Duodenal mucosa (tissue), 2 donors: ENCODE data around the gene TRIM9.

Experiments used
- H3K27ac ChIP-seq: one replicate; pipeline ENCODE4 v1.7.0; 2013; ENCODE audit warnings: low read depth, low read length
- H3K27me3 ChIP-seq, 2 donors: one replicate each; pipeline ENCODE4 v1.7.0; 2013; ENCODE audit warnings: low read length in 2 of 2, control low read depth in 1 of 2; ENCODE audit not compliant: insufficient read depth in 2 of 2, control insufficient read depth in 1 of 2
- H3K36me3 ChIP-seq, 2 donors: one replicate each; pipeline ENCODE4 v1.7.0; 2013; ENCODE audit warnings: low read length in 2 of 2, control low read depth in 1 of 2; ENCODE audit not compliant: insufficient read depth in 2 of 2, control insufficient read depth in 1 of 2
- H3K4me1 ChIP-seq, 2 donors: one replicate each; pipeline ENCODE4 v1.7.0; 2013; ENCODE audit warnings: low read length in 2 of 2, control low read depth in 1 of 2; ENCODE audit not compliant: insufficient read depth in 2 of 2, control insufficient read depth in 1 of 2
- H3K4me3 ChIP-seq, 2 donors: one replicate each; pipeline ENCODE4 v1.7.0; 2013; ENCODE audit warnings: low read length in 2 of 2, low read depth in 1 of 2
- H3K9ac ChIP-seq, 2 donors: one replicate each; pipeline ENCODE4 v1.7.0; 2013; ENCODE audit warnings: low read length in 2 of 2, low read depth in 1 of 2
- H3K9me3 ChIP-seq, 2 donors: one replicate each; pipeline ENCODE4 v1.7.0; 2013; ENCODE audit warnings: low read length in 2 of 2, control low read depth in 1 of 2; ENCODE audit not compliant: control insufficient read depth in 1 of 2

TRIM9 gene

DNA sequence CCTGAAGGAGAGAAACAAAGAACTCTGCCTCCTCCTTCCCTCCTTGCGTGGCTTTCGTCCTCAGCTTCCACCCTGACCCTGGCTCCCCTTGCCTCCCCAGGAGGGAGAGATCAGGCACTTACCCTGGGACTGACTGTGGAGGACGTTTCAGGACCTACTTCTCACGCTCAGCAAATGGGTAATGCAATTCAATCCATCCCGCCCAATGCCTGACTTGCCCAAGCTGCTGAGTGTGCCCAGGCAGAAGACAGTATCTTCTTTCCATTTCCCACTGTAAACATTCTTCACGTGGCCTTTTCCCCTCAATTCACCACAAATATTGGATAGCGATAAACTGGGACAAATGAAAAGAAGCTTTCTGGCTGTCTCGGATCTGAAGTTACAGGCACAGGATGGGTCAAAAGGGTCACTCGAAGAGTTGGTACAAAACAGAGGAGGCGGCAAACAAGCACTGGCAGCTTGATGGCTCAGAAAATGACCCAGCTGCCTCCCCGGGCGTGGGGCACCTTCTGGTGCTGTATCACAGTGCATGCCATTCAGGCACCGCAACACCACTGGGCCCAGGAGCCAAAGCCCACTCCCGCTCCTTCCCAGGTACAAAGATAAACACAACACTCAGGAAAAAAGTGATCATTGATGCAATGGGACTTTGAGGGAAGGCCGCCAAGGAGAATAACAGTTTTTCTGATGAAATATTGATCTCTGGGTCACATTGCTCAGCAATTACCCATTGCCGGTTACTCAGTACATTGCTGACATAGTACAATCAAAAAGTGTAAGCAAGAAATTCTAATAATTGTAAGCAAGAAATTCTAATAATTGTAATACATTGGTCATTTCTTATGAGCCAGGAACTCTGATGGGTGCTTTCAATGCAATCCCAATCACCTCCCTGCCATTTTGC is 65.8 kb downstream of the TRIM9 start:
- Histone ChIP-seq H3K9ac (no peak overlapping the region), H3K36me3 (no peaks in the 10 kb centered on the region), H3K27ac (no peak overlapping the region), H3K4me1 (no peaks in the 10 kb centered on the region), H3K9me3 (no peaks in the 10 kb centered on the region), H3K27me3 (peaks cover 0 to 4% of the 10 kb centered on the region in 2 donors), H3K4me3 (no peak overlapping the region)

GRCh38 chr14:51028361-51028760 is 66.5 kb downstream of the TRIM9 start:
- Histone ChIP-seq H3K4me3 (no peak overlapping the region), H3K27ac (no peak overlapping the region), H3K9me3 (no peaks in the 10 kb centered on the region), H3K36me3 (no peaks in the 10 kb centered on the region), H3K27me3 (peaks cover 0 to 4% of the 10 kb centered on the region in 2 donors), H3K4me1 (no peaks in the 10 kb centered on the region), H3K9ac (no peak overlapping the region)

- no peaks in the 10 kb centered on the region for H3K4me1 ChIP-seq
- H3K4me3 ChIP-seq: no peak overlapping the region
- H3K9ac ChIP-seq: no peak overlapping the region
- H3K27me3 ChIP-seq: peaks cover 0 to 4% of the 10 kb centered on the region in 2 donors
- H3K36me3 ChIP-seq: no peaks in the 10 kb centered on the region
- no peaks in the 10 kb centered on the region for H3K9me3 ChIP-seq
- no peak overlapping the region for H3K27ac ChIP-seq
These were observed 70.5 kb downstream of the TRIM9 start for GRCh38 chr14:51024377-51024776.

GRCh38 chr14:51023964-51024363 is 70.9 kb downstream of the TRIM9 start:
- H3K4me3 ChIP-seq: no peak overlapping the region
- no peaks in the 10 kb centered on the region for H3K36me3 ChIP-seq
- no peaks in the 10 kb centered on the region for H3K9me3 ChIP-seq
- no peak overlapping the region for H3K27ac ChIP-seq
- H3K4me1 ChIP-seq: no peaks in the 10 kb centered on the region
- no peak overlapping the region for H3K9ac ChIP-seq
- H3K27me3 ChIP-seq: peaks cover 0 to 4% of the 10 kb centered on the region in 2 donors

DNA sequence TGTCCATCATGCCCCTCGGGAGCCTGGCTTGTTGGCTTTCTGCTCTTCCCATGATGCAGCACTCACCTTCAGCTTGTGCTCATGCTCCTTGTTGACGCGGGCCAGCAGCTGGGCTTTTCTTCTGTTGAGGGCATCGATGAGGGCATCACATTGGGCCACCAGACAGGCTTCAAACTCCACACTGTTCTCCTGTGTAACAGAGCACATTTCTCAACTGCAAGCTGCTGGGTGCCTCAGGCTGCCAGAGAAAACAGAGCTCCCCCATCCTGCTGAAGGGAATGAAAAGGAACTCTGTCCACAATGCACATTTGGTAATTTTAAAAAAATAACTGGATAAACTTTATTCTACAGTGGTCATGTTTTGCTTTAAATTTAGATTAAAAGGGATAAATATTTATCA is 72.1 kb downstream of the TRIM9 start:
- no peak overlapping the region for H3K9ac ChIP-seq
- H3K27ac ChIP-seq: no peak overlapping the region
- peaks cover 0 to 4% of the 10 kb centered on the region in 2 donors for H3K27me3 ChIP-seq
- no peak overlapping the region for H3K4me3 ChIP-seq
- no peaks in the 10 kb centered on the region for H3K36me3 ChIP-seq
- no peaks in the 10 kb centered on the region for H3K4me1 ChIP-seq
- no peaks in the 10 kb centered on the region for H3K9me3 ChIP-seq

DNA sequence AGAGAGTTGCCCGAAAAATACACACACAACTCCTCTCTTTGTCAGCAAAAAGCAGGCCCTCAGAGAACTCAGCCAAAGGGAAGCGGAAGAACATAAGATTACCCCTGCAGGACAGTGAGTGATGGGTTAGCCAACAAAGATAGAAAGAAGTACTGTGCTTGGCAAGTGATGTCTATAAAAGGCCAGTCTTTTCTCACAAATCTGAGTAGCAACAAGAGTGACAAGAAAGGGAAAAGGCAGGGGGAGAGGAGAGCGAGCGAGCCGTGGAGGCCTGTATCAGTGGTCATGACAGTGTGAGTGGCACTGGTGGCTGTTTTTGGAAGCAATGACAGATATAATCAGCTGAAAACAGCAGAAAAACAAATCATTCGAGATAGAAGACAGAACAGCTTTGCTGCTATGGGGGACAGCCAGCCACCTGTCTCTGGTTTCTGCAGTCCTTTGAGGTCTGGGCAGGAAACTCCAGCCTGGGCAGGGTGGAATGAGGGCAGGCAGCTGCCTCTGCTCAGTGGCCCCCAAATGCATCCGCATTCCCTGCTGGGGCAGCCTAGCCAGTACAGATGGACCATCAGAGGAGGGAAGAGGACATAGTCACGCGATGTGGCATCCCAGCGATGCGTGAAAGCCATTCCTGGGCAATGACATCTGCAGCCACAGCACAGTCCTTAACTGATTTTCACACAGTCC is 74.7 kb downstream of the TRIM9 start:
- H3K9ac ChIP-seq: no peak overlapping the region
- H3K27me3 ChIP-seq: no peaks in the 10 kb centered on the region
- no peak overlapping the region for H3K4me3 ChIP-seq
- no peaks in the 10 kb centered on the region for H3K9me3 ChIP-seq
- no peaks in the 10 kb centered on the region for H3K36me3 ChIP-seq
- H3K4me1 ChIP-seq: no peaks in the 10 kb centered on the region
- H3K27ac ChIP-seq: no peak overlapping the region

- no peak overlapping the region for H3K27ac ChIP-seq
- H3K4me3 ChIP-seq: no peak overlapping the region
- H3K9me3 ChIP-seq: no peaks in the 10 kb centered on the region
- no peak overlapping the region for H3K9ac ChIP-seq
- H3K36me3 ChIP-seq: no peaks in the 10 kb centered on the region
- H3K27me3 ChIP-seq: no peaks in the 10 kb centered on the region
- H3K4me1 ChIP-seq: no peaks in the 10 kb centered on the region
These were observed 75.8 kb downstream of the TRIM9 start for GRCh38 chr14:51019089-51019488.

GRCh38 chr14:51018521-51018920 is 76.4 kb downstream of the TRIM9 start:
- Histone ChIP-seq H3K9ac (no peak overlapping the region), H3K4me1 (no peaks in the 10 kb centered on the region), H3K4me3 (no peak overlapping the region), H3K27ac (no peak overlapping the region), H3K9me3 (no peaks in the 10 kb centered on the region), H3K27me3 (no peaks in the 10 kb centered on the region), H3K36me3 (no peaks in the 10 kb centered on the region)

- no peaks in the 10 kb centered on the region for H3K4me1 ChIP-seq
- no peak overlapping the region for H3K9ac ChIP-seq
- H3K4me3 ChIP-seq: no peak overlapping the region
- no peaks in the 10 kb centered on the region for H3K9me3 ChIP-seq
- no peak overlapping the region for H3K27ac ChIP-seq
- H3K27me3 ChIP-seq: no peaks in the 10 kb centered on the region
- no peaks in the 10 kb centered on the region for H3K36me3 ChIP-seq
These were observed 80.3 kb downstream of the TRIM9 start for GRCh38 chr14:51014625-51015024.

DNA sequence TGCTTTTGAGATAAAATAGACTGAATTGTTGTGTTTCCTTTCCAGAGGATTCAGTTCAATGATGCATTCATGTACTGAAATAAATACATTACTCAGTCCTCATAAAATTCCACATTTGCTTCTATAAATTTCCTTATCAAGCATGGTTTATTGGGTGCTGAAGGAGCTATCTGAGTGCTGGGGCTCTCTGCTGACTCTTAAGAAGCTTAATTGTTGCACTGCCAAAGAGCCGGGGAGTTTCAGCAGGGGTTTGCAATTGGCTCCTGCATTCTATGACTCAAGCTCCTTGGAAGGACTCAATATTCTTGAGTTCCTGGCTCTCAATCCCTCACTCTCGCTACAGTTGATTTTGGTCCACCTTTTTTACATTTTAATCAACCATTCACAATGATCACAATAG is 80.8 kb downstream of the TRIM9 start:
- no peaks in the 10 kb centered on the region for H3K4me1 ChIP-seq

More for the DNA sequence above, 80.8 kb downstream of the TRIM9 start:
- Histone ChIP-seq H3K4me3 (no peak overlapping the region), H3K9ac (no peak overlapping the region), H3K9me3 (no peaks in the 10 kb centered on the region), H3K36me3 (no peaks in the 10 kb centered on the region), H3K27ac (no peak overlapping the region), H3K27me3 (no peaks in the 10 kb centered on the region)
